Esophagus squamous epithelium (tissue), 5 donors: Measurements from ENCODE around the gene RGS6. TPM values are rescaled to one million over a fixed set of nuclear protein-coding genes. Genes with fewer than 3 reads are reported as not detected.

Experiments used
- DNase-seq: peaks from one replicate; lab custom pipeline; 2025; lab: John Stamatoyannopoulos, UW
- H3K27ac ChIP-seq, 4 donors: fragments of 200-600 bp; sonication (generic); one replicate each; pipeline ENCODE4 v1.5.1; 2016 to 2019; ENCODE audit warnings: mild to moderate bottlenecking in 1 of 4
- H3K27me3 ChIP-seq, 4 donors: fragments of 200-600 bp; sonication (generic); 1 replicate in 3 of 4; 2 replicates in 1 of 4; pipeline versions ENCODE4 v1.5.1 to v1.6.0; 2017 to 2021; ENCODE audit warnings: antibody characterized with exemption in 1 of 4
- H3K36me3 ChIP-seq, 3 donors: fragments of 200-600 bp; sonication (generic); one replicate each; pipeline ENCODE4 v1.5.1; 2016 to 2019
- H3K4me1 ChIP-seq, 3 donors: fragments of 200-600 bp; sonication (generic); one replicate each; pipeline ENCODE4 v1.5.1; 2017 to 2019
- H3K4me3 ChIP-seq, 4 donors: fragments of 200-600 bp; sonication (generic); 1 replicate in 3 of 4; 2 replicates in 1 of 4; pipeline ENCODE4 v1.5.1; 2016 to 2019; ENCODE audit warnings: mild to moderate bottlenecking in 2 of 4, moderate library complexity in 1 of 4
- H3K9me3 ChIP-seq, 3 donors: fragments of 200-600 bp; sonication (generic); one replicate each; pipeline ENCODE4 v1.5.1; 2016 to 2019
- CTCF ChIP-seq, 6 experiments: fragments of 450-650 bp in 4 of 6; fragments of 200-600 bp in 2 of 6; sonication (generic) in 2 of 6; IDR thresholded peaks; one replicate each; pipeline ENCODE4 v1.5.1; 2016 to 2019; ENCODE audit warnings: antibody characterized with exemption in 6 of 6, mild to moderate bottlenecking in 4 of 6, moderate library complexity in 4 of 6
- POLR2A ChIP-seq, 4 donors: fragments of 450-650 bp; IDR thresholded peaks; one replicate each; pipeline ENCODE4 v1.6.1; 2017; ENCODE audit warnings: antibody characterized with exemption in 4 of 4, mild to moderate bottlenecking in 4 of 4, moderate library complexity in 3 of 4
- WGBS, 2 donors: methylation state at CpG; one replicate each; pipeline ENCODE4 v1.1.5; 2018; 5-methylcytosine and 5-hydroxymethylcytosine counted together
- intact Hi-C: fragments of 100-400 bp; cut with DNase I; formaldehyde crosslinking; loops from one replicate; pipeline ENCODE4 v1.15.0; 2022
- total RNA-seq, 4 donors: library from RNA; depleted of rRNA; stranded (reverse); fragments of >200 nt; gene quantifications; one replicate each; pipeline ENCODE4 v1.1.0, GENCODE V29; 2016
- donor health status: DM: yes; HTN: yes; CAD: no.

RGS6 gene
- total RNA-seq, 4 donors from 2014 or later = 0.06 to 0.76 (median 0.66) TPM; not detected in 1

GRCh38 chr14:72500234-72500838, 568.1 kb downstream of the RGS6 start:
- H3K27me3 ChIP-seq = no peaks in the 10 kb centered on the region
- H3K36me3 ChIP-seq = no peaks in the 10 kb centered on the region
- H3K4me1 ChIP-seq = peaks cover 0 to 5% (median 0%) of the 10 kb centered on the region in 3 donors
- H3K27ac ChIP-seq = no peak overlapping the region
- 25 to 40% methylated on average over 4 of the region's 4 CpGs for WGBS, 2 donors
- H3K4me3 ChIP-seq = no peak overlapping the region
- TF ChIP-seq POLR2A (IDR thresholded peaks at IDR 0.05) = no peak
- no peak for TF ChIP-seq CTCF (IDR thresholded peaks at IDR 0.05)
- intact Hi-C loops = no loop called here
- DNase-seq = no peak
- no peaks in the 10 kb centered on the region for H3K9me3 ChIP-seq

GRCh38 chr14:72501439-72501838, 569.2 kb downstream of the RGS6 start:
- WGBS, 2 donors = 90 to 98% methylated on average over 5 of the region's 5 CpGs
- Histone ChIP-seq H3K4me3 (no peak overlapping the region), H3K4me1 (no peaks in the 10 kb centered on the region), H3K27ac (no peak overlapping the region), H3K9me3 (no peaks in the 10 kb centered on the region), H3K27me3 (no peaks in the 10 kb centered on the region), H3K36me3 (no peaks in the 10 kb centered on the region)
- intact Hi-C loops = no loop called here
- TF ChIP-seq POLR2A (IDR thresholded peaks at IDR 0.05) = no peak
- no peak for TF ChIP-seq CTCF (IDR thresholded peaks at IDR 0.05)
- DNase-seq = no peak

- Histone ChIP-seq H3K4me1 (no peaks in the 10 kb centered on the region), H3K27me3 (no peaks in the 10 kb centered on the region), H3K36me3 (no peaks in the 10 kb centered on the region), H3K4me3 (no peak overlapping the region), H3K27ac (no peak overlapping the region), H3K9me3 (no peaks in the 10 kb centered on the region)
- intact Hi-C loops = no loop called here
- WGBS, 2 donors = 64 to 89% methylated on average over 1 of the region's 1 CpG
- no peak for DNase-seq
- TF ChIP-seq CTCF (IDR thresholded peaks at IDR 0.05) (no peak), POLR2A (IDR thresholded peaks at IDR 0.05) (no peak)
These were observed 571.0 kb downstream of the RGS6 start for GRCh38 chr14:72503271-72503670.

GRCh38 chr14:72503696-72504368, 571.6 kb downstream of the RGS6 start:
- Histone ChIP-seq H3K27ac (no peak overlapping the region), H3K4me3 (no peak overlapping the region), H3K4me1 (no peaks in the 10 kb centered on the region), H3K36me3 (no peaks in the 10 kb centered on the region), H3K27me3 (no peaks in the 10 kb centered on the region), H3K9me3 (no peaks in the 10 kb centered on the region)
- WGBS, 2 donors = 62 to 72% methylated on average over 2 of the region's 2 CpGs
- no peak for DNase-seq
- no peak for TF ChIP-seq POLR2A (IDR thresholded peaks at IDR 0.05)
- no peak for TF ChIP-seq CTCF (IDR thresholded peaks at IDR 0.05)
- intact Hi-C loops = no loop called here

- intact Hi-C loops = no loop called here
- 63 to 66% methylated on average over 4 of the region's 4 CpGs for WGBS, 2 donors
These were observed 578.3 kb downstream of the RGS6 start for GRCh38 chr14:72510566-72510965.

More at GRCh38 chr14:72510566-72510965, 578.3 kb downstream of the RGS6 start:
- no peak for DNase-seq
- Histone ChIP-seq H3K27me3 (peaks cover 0 to 7% (median 0%) of the 10 kb centered on the region in 4 donors), H3K27ac (no peak overlapping the region), H3K4me1 (peaks cover 0 to 4% (median 0%) of the 10 kb centered on the region in 3 donors), H3K9me3 (no peaks in the 10 kb centered on the region), H3K36me3 (no peaks in the 10 kb centered on the region), H3K4me3 (no peak overlapping the region)
- TF ChIP-seq POLR2A (IDR thresholded peaks at IDR 0.05) (no peak), CTCF (IDR thresholded peaks at IDR 0.05) (no peak)
